LNCAP (cell line): ENCODE measurements around the gene LPO.

Source experiments
- TF ChIP-seq, protein P1 (sequence below): fragments of 450-650 bp; IDR thresholded peaks from 2 replicates; pipeline ENCODE4 v1.5.1; 2017; ENCODE audit warnings: mild to moderate bottlenecking

LPO gene

GRCh38 chr17:58264407-58265103 is 26.2 kb downstream of the LPO start:
- TF ChIP-seq, protein P1, sequence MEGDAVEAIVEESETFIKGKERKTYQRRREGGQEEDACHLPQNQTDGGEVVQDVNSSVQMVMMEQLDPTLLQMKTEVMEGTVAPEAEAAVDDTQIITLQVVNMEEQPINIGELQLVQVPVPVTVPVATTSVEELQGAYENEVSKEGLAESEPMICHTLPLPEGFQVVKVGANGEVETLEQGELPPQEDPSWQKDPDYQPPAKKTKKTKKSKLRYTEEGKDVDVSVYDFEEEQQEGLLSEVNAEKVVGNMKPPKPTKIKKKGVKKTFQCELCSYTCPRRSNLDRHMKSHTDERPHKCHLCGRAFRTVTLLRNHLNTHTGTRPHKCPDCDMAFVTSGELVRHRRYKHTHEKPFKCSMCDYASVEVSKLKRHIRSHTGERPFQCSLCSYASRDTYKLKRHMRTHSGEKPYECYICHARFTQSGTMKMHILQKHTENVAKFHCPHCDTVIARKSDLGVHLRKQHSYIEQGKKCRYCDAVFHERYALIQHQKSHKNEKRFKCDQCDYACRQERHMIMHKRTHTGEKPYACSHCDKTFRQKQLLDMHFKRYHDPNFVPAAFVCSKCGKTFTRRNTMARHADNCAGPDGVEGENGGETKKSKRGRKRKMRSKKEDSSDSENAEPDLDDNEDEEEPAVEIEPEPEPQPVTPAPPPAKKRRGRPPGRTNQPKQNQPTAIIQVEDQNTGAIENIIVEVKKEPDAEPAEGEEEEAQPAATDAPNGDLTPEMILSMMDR, result no peak

GRCh38 chr17:58265271-58265670 is 26.9 kb downstream of the LPO start:
- TF ChIP-seq, protein P1, result no peak

DNA sequence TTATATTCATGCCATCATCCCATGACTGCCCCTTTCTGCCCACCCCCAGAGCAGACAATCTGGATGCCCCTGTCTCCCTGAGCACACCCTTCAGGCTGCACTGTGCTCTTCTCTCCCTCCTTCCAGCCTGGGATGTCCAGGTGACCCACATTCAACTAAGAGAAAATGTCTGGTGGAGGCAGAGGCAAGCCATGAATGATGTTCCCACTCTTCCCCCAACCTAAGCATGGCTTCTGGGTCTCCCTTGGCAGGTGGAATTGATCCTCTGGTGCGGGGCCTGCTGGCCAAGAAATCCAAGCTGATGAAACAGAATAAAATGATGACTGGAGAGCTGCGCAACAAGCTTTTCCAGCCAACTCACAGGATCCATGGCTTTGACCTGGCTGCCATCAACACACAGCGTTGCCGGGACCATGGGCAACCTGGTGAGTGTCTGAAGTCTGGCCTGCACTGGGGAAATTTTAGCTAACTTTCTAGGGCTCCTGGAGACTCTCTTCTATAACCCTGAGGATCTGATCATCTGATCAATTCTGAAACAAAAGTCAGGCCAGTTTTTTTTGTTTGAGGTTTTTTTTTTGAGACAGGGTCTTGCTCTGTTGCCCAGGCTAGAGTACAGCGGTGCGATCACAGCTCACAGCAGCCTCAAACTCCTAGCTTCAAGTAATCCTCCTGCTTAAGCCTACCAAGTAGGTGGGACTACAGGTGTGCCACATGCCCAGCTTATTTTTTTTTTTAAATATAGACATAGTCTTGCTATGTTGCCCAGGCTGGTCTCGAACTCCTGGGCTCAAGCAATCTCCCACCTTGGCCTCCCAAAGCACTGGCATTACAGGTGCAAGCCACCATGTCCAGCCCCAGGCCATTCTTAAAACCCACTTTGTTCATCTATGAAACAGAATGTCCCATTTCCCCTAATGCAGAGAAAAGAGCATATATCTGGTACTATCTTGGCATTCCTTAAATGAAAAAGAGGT is 27.8 kb downstream of the LPO start:
- TF ChIP-seq, protein P1, result no peak

DNA sequence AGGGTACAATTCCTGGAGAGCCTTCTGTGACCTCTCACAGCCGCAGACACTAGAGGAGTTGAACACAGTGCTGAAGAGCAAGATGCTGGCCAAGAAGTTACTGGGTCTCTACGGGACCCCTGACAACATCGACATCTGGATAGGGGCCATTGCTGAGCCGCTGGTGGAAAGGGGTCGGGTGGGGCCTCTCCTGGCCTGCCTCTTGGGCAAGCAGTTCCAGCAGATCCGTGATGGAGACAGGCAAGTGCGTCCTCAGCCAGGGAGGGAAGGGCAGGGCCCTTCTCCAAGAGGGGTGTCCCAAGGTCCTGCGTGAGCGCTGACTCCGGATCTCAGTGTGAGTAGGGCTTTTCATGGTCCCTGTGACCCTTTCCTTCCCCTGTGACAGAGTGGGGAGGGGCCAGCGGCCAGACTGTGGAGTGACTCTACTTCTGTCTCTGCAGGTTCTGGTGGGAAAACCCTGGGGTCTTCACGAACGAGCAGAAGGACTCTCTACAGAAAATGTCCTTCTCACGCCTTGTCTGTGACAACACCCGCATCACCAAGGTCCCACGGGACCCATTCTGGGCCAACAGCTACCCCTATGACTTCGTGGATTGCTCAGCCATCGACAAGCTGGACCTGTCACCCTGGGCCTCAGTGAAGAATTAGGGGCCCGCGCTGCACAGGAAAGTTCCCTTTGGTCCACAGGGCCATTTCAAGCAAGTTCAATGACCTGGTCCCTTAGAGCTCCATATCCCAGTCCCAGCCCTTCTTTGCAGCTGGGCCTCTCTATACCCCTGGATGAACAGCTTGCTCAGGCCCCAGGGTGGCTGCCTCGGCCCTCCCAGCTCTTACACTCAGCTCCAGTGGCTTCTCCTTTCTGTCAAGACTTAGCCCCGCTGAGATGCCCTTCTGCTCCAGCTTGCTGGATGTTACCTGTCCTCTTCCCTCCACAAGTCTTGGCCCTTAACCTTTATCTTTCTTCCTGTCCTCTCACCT is 29.3 kb downstream of the LPO start:
- TF ChIP-seq, protein P1, result no peak

DNA sequence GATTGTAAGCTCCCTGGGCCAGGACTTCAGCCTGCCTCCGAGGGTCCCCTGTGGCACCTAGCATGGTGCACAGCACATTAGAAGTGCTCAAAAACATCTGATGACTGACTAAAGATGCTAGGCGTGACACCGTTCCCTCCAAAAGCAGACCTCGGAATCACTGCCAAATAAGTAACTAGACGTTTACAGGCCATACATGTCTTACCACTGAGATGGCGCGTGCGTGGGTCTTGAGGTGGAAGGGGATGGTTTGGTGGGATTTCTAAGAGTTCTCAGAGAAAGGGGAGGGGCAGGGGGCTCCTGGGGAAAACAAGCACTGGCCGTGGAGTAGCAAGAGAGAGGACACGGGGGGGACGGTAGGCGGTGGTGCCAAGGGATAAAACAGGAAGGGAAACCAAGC is 29.9 kb downstream of the LPO start:
- TF ChIP-seq, protein P1, result no peak

DNA sequence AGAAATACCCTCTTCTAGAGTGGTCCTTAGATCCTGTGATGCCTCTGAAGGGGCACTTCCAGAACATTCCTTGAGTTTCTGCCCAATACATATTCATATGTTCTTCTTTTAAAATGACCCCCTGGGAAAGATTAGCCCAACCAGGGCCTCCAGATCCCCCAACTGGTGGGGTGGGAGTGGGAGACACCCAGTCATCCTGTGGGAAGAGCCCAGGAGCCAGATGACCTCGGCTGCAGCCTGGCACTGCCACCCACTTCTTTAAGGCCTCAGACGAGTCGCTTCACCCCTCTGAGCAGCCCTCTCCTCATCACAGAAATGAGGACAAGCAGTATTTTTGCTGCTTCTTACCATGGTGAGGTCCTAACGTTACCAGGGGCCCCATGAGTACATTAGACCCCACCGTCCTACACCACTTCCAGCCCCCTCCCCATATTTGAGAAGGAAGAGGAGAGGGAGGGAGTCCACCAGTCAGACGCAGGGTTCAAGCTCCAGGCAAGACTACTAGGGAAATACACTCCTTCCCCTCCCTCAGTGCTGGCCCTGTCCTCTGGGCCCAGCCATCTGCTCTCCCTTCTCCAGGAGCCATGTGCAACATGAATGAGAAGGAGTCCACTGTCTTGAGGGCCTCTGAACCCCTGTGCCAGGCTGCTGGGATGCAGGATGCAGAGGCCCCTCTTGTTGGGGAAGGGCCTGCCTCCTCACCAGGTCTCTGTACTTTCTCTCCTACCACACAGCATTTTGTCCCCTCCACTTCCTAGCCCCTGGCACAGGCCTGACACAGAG is 30.6 kb downstream of the LPO start:
- TF ChIP-seq, protein P1, result no peak
